HL-60/S4 treated with phorbol 12-myristate 13-acetate at 8.2 ng/mL for 4 days and 3 days (cell line): ENCODE data around the gene FOXJ3.

Experiments used
- in situ Hi-C: fragments of 300-500 bp; cut with MboI; formaldehyde crosslinking; loops from 2 replicates; pipeline ENCODE4 v1.15.0; 2022; ENCODE audit warnings: low sequenced_read_pairs

FOXJ3 gene

GRCh38 chr1:42171679-42172266, 163.3 kb downstream of the FOXJ3 start:
- in situ Hi-C loops = no loop called here

GRCh38 chr1:42170779-42171621, 164.0 kb downstream of the FOXJ3 start:
- in situ Hi-C loops = no loop called here

- in situ Hi-C loops = no loop called here
Observed at GRCh38 chr1:42168763-42169162, 166.3 kb downstream of the FOXJ3 start.

DNA sequence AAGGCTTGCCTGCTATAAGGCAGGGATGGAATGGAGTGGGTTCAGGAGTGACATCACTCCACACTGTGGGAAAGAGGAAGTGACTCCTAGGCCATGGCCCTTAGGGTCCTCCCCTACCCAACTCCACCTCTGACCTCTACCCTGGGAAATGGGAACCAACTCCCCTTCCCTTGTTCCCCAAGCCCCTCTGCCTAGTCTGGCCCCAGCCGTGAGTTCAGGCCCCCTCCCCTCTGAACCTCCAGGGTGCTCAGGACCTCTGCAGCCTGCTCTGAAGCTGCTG, 166.7 kb downstream of the FOXJ3 start:
- in situ Hi-C loops = no loop called here

GRCh38 chr1:42167611-42168390, 167.2 kb downstream of the FOXJ3 start:
- in situ Hi-C loops = no loop called here

GRCh38 chr1:42165511-42166210, 169.4 kb downstream of the FOXJ3 start:
- in situ Hi-C loops = no loop called here

GRCh38 chr1:42164551-42165420, 170.2 kb downstream of the FOXJ3 start, which contains the start of gene GUCA2A:
Gene GUCA2A (minus strand): TSS chr1:42164745. CDS start chr1:42164712, 33 bp downstream.
- in situ Hi-C loops = no loop called here

DNA sequence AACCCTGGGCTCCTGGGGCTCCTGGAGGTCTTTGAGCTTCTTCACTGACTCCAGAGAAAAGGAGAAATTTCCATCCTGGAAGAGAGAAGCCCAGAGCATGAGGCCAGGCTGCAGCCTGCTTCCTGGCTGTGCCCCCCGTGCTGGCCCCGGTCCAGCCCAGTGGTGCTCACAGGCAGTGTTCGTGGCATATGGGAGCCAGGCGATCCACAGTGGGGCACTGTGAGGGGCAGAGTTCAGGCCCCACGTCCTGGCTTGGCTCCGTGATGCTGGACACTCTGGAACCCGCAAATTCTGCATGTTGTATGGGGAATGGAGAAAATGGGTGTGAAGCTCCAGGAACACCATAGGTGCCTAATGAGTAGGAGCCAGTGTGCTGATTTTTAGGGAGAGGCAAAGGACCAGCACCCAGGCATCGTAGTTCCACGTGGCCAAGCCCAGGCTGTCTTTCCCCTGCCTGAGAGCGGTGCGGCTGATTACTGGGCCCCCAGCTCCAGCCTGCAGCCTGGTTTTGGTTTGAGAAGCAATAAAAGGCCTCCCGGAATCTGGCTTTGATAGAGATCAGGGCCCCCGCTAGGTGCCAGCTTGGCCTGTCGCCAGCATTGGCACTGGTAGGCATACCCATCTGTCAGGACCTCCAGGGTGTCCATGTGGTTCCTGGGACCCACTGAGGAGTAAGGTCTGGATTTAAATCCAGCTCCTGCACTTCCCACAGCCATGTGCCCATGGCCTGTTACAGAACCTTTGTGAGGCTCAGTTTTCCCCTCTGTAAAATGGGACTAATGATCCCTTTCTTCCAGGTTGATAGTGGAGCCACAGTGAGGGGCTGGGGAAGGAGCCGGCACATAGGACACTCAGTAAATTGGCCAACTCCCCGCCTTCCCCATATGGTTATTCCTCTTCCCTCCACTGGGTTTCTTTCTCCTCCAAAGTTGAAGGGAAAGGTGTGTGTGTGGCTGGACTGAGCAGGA, 171.2 kb downstream of the FOXJ3 start:
- in situ Hi-C loops = no loop called here

GRCh38 chr1:42163114-42163513, 171.9 kb downstream of the FOXJ3 start:
- in situ Hi-C loops = no loop called here

GRCh38 chr1:42162181-42162580, 172.9 kb downstream of the FOXJ3 start:
- in situ Hi-C loops = no loop called here

GRCh38 chr1:42158189-42158588, 176.8 kb downstream of the FOXJ3 start:
- in situ Hi-C loops = no loop called here

- in situ Hi-C loops = no loop called here
Observed at GRCh38 chr1:42157667-42158066, 177.4 kb downstream of the FOXJ3 start.

DNA sequence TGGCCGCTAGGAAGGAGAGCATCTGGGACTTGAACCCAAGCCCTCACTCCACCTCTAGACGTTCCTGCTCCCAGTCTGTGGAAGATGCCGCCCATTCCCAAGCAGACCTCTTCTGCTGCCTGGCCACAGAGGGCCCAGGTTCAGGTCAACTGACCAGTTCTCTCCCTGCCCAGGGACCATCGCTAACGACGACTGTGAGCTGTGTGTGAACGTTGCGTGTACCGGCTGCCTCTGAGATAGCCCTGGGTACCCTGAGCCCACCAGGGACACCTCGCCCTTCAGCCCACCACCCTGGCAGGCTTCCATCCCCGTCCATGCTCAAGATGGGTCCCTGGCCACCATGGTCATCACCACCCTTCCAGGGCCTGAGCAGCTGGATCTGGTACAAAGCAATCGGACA, 179.7 kb downstream of the FOXJ3 start:
- in situ Hi-C loops = no loop called here

GRCh38 chr1:42154685-42155084, 180.3 kb downstream of the FOXJ3 start:
- in situ Hi-C loops = no loop called here

DNA sequence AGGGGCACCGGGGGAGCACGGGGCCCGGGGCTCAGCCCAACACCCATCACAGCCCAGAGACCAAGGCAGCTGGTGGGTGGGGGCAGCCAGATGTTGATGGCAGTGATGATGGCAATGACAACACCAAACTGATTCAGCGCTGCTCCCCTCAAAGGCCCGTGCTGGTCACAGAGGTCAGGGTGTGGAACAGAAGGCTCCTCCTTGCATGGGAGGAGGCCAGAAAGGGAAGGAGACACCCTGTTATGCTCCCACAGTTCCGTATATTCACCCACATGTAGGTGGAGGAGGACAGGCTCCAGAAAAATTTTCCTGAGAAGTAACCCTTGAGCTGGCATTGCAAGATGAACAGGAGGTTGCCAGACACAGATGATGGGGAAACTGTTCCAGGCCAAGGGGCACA, 181.4 kb downstream of the FOXJ3 start:
- in situ Hi-C loops = no loop called here

- in situ Hi-C loops = no loop called here
Observed at GRCh38 chr1:42152907-42153600, 182.0 kb downstream of the FOXJ3 start, which contains the start of gene GUCA2B. Gene GUCA2B (plus strand): TSS chr1:42153410. CDS start chr1:42153451, 41 bp downstream.

GRCh38 chr1:42152119-42152518, 182.9 kb downstream of the FOXJ3 start:
- in situ Hi-C loops = no loop called here

DNA sequence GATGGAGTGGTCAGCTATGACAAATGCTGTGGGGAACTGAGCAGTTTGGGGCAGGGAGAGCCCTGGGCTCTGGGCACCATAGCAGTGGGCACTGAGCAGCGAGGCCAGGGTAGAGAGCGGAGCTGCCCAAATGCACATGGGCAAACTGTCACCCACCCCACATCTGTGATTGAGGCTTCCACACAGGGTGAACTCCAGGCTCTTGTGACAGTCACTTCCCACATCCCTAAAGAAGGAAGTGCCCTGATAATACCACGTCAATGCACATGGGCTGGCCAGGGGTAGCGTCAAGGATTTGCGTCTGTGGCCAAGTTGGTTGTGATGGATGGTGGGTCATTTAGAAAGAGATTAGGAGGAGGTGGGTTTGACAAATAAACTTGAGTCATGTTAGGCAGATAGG, 184.4 kb downstream of the FOXJ3 start:
- in situ Hi-C loops = no loop called here
